GM19438 (cell line): ENCODE data around the gene CCDC92B.
A peak's percentile ranks its signal among the peaks of the same experiment; 100 is the strongest.

Source experiments
- ATAC-seq: cut with Tn5 transposase; IDR thresholded peaks from one replicate; pipeline ENCODE4 v1.9.1; 2021; ENCODE audit warnings: low read depth; ENCODE audit not compliant: unreplicated experiment

The CCDC92B gene

DNA sequence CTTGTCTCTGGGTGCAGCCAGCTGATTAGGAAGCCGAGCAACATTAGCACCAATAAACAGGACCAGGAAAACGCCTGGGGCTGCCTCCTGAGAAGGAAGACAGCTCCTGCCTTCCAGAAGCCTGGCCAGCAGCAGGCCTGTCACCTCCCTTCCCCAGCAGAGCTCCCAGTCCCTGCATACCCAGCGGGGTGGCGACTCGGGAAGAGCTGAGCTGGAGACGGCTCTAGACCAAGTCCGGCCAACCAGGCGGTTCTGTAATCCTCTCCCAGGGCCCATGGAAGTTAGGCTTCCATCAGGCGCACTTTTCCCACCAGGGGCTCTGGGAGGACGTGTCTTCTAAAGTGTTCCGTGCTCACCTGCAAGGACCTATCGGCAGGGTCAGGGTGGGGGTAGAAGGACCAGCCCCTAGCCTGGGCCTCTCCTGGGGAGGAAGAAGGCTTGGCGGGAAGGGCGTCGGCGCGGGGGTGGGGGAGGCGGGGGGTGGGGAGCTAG, 25.9 kb downstream of the CCDC92B start:
- ATAC-seq: no peak

DNA sequence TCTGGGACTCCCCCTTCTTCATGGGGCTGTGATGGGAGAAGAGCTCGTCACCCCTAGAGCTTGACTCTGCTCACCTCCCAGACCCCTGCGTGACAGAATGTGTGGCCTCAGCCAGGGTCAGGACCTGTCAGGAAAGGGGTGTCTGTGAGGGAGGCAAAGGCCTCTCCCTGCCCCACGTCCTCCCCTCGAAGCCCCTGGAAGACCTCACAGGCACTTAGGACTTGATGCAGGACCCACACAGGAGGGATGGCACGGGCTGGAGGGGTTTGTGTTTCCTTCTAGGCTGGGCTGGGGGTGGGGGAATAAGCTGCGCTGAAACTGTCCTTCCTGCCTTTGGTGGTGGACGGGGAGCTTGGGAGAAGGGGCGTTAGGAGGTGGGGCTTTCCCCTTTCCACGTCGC, 26.8 kb downstream of the CCDC92B start:
- no peak for ATAC-seq

DNA sequence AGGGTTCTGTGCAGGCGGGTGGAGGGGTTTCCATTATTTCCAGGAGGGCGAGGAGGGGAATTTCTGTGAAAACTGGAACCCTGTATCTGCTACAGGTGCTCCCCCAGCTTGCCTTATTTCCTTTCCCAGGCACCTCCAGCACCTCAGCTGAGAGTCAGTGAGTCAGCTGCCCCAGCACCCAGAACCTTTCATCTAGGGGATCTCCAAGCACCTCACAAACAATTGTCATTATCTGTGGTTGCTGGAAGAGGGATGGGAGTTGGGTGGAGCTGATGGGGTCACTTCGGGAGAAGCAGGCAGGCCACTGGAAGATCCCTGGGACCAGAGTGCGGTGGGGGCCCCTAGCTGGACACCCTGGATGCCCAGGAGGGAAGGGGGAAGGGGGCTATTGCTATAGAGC, 27.8 kb downstream of the CCDC92B start:
- ATAC-seq: no peak

DNA sequence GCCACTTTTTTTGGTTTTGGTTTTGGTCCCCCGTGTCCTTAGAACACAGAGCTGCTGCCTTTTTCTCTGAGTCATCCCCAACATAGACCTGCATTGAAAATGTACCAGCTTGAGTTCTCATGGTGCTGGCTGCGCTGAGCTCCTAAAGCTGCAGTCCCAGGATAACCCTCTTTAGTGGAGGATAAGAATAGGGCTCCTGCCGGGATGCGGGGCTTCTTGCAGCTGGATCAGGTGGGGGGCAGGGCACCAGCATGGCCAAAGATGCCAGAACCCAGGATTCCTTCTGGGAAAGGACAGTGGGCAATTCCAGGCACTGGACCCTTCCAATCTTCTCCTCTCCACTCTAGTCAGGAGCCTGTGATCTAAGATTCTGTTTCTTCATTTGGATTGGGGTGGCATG, 29.6 kb downstream of the CCDC92B start:
- ATAC-seq: no peak

DNA sequence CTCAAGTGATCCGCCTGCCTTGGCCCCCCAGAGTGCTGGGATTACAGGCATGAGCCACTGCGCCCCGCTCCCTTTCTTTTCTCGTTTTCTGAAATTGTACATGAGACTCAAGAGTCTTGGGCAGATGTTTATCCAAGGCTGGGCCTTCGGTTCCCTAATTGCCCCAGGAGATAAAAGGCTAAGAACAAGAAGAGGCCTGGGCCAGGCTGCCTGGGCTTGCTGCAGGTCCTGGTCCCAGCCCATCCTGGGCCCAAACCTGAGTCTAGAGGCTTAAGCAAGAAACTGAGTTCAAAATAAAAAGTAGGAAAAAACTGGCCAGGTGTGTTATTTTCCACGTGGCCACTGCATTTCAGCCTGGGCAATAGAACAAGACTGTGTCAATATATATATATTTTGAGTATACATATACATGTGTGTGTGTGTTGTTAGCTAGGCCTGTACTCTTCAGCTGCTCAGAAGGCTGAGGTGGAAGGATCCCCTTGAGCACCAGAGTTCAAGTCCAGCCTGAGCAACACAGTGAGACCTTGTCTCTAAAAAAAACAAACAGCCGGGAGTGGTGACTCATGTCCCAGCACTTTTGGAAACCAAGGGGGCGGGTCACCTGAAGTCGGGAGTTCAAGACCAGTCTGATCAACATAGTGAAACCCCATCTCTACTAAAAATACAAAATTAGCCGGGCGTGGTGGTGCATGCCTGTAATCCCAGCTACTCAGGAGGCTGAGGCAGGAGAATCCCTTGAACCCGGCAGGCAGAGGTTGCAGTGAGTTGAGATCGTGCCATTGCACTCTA, 31.1 kb downstream of the CCDC92B start:
- ATAC-seq: no peak

DNA sequence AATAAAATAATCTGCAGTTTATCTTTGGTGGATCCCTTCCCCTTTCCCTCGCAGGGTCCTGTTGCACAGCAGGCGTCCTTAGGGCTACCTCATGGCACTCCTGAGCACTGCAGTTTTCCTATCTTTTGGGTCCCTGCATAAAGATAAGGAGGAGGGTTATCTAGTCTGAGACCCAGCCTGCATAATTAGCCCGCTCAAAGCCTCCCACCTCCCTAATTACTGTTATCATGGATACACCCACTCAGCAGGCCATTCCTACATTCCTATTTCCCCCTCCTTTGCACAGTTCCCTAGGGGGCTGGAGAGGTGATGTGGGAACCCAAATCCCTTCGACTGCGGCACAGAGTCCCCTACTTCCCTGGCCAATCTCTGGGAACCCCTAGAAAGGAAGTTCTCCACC, 32.8 kb downstream of the CCDC92B start:
- ATAC-seq: no peak

DNA sequence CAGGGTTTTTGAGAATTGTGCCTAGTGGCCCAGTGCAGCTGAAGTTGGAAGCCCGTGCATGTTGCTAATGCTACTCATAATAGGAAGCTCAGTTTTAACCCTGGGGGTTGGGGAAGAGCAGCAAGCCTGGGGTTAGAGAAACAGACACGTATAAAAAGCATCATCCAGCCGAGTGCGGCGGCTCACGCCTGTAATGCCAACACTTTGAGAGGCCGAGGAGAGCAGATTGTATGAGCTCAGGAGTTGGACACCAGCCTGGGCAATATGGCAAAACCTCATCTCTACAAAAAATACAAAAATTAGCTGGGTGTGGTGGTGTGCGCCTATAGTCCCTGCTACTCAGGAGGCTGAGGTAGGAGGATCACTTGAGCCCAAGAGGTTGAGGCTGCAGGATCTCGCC, 35.6 kb downstream of the CCDC92B start:
- no peak for ATAC-seq

DNA sequence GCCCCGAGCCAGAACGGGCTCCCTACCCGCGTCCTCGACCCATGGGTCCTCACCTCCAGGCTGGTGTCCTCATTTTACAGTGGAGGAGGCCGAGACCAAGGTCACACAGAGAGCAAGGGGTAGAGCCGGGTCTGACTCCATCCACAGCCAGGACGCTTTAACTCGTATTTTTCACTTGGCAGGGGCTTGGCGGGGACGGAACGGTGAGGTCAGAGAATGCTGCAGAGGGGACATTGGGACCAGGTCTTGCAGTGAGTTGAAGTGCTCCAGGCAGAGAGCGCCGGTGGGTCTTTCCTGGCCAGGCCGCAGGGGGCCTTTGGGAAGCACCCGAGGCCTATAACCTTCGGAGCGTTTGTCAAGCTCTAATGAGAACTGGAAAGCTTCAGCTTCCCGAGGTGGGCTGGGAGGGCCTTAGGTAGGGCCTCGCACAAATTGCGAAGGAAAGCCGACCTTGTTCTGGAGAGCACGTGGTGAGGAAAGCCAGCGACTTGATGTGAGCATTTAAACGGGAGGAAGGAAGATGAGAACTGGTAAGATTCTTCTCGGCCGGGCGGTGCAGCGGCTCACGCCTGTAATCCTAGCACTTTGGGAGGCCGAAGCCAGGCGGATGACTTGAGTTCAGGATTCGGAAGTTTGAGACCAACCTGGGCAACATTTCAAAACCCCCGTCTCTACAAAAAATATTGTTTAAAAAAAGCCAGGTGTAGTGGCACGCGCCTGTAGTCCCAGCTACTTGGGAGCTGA, 37.0 kb downstream of the CCDC92B start:
- no peak for ATAC-seq

DNA sequence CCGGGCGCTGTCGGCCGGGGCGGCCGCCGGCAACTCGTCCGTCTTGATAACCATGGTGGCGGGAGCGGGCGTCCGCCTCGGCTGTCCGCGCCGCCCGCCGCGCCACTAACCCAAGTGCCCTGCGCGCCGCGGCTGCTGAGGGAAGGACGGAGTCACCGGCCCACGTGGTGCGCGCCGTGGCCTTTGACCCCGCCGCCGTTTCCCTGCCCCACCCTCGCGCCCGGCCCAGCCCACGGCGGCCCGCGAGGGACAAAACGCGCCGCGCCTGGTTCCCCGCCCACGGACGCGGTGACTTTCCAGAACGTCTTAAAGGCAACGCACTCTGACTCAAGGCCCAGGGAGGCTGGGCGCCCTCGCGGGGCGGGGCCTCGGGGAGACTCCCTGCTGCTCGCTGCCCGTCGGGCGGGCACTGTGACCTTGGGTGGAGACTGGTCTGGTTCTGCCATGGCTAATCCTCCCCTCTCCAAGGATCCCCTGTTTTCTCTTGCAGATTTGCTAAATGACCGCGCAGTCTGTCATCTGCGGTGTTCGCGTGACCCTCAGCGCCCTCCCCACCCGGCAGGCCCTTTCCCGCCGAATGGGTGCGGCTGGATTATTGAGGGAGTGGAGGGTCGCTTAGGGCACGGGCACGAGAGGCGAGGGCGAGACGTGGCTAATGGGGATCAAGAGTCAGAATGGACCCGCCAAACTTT, 37.7 kb downstream of the CCDC92B start, which contains the start of gene CLUH:
CLUH (minus strand) TSS at position 157 of the 692 bp plus-strand sequence; CDS start at position 54, 103 bp downstream.
- peak; percentile 59 for ATAC-seq

DNA sequence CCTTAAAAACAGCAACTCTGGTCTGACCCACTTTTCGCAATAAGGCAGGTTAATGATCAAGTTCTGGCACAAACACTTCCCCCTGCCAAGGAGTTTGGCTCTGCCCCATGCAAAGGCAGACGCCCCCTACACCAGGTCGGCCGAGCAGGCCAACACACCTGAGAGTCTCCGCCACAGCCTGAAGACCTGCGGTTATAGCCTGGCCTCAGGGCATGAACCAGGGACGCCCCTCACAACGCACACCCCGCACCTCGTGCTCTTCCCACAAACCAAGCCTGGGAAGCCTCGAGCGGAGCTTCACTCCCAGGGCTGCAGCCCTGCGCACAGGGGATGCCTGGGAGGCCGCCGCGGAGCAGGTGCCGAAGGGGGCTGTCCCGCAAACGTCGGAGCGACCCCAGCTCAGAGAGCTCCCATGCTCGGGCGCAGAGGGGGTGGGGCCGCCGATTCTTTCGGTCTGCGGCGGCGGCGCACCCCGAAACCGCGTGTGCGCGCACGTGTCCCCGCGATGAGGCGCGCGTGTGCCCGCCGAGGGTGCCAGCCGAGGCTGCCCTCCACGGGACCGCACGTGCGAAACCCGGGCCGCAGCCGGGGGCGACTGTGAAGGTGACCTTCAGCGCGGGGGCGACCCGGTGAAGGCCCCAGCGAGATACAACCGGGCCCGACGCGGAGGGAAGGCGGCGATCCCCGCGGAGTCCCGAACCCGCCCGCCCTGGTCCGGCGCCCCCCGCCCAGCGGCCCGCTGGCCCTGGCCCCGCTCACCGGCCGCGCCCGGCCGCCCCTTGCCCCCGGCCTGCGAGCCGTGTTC, 38.4 kb downstream of the CCDC92B start:
- ATAC-seq: peak; percentile 24

DNA sequence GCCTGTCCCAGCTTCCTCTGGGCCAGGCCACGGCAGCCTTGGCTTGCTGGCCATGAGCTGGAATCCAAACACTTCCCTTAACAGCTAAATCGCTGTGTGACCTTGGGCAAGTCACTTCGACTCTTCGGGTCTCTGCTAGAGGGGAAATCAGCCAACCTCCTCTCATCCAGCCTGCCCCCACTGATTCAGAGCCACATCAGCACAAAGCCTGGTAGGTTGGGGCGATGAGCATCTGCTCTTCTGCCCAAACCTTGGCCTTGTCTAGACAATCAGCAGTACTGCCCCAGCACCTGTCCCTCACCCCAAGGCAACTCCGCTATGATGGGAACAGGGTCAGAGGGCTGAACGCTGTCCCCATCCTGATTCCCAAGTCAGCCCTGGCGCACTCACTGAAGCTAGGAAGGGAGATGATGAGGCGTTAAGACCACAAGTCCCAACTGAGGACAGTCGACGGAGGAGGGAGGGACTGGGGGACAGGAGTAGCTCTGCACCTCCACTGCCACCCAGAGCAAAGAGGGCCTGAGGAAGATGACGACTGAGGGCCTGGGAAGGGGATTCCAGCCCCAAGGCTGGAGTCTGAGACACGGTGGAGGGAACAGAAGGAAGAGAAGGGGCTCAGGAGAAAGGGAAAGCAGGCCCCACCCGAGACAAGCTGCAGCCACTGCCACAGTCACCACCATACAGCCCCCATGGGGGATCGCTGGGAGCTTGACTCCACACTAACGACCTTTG, 39.2 kb downstream of the CCDC92B start:
- peak; percentile 2 for ATAC-seq

DNA sequence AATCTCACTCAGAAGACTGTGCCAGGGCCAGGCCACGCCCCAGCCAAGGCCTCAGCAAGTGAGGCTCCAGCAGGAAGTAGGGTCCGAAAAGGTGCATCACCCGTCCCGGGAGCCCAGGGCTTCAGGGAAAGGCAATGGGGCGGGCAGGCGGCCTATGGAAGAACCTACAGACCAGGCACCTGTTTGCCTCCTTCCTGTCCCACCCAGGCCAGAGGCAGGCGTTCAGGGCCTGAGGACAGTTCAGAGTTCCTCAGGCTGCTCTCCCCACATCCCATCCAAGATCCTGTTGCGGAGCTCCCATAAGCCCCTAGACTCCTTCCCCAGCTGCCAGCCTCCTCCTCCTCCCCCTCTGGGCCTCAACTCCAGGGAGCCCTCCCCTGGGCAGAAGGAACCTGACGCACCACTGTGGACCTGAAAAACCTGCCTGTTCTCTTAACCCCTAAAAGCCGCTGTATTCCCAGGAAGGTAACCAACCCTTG, 40.2 kb downstream of the CCDC92B start:
- no peak for ATAC-seq

DNA sequence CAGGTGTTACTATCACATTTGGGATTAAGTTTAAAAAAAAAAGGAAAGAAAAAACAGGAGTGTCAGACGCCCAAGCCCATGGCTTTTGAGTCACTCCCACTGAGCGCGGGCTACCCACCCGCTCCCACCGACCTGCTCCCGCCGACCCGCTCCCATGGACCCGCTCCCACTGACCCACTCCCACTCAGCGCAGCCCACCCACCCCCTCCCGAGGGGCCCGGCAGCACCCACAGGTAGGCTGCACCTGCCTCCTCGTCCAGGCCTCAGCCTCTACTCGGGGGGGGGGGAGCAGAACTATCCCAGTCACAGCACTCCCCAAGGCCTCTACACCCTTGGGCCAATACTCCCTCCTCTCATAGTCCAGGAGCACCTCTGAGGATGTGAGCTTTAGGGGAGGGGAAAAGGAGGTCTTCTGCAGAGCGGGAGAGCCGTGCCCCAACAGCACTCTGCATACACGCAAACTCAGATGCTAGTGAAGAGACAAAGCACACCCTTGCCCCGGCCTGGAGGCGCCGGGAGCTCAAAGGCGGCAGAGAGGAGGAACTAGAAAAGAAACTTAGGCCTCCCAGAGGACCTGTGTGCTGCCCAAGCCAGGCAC, 40.8 kb downstream of the CCDC92B start:
- ATAC-seq: no peak

DNA sequence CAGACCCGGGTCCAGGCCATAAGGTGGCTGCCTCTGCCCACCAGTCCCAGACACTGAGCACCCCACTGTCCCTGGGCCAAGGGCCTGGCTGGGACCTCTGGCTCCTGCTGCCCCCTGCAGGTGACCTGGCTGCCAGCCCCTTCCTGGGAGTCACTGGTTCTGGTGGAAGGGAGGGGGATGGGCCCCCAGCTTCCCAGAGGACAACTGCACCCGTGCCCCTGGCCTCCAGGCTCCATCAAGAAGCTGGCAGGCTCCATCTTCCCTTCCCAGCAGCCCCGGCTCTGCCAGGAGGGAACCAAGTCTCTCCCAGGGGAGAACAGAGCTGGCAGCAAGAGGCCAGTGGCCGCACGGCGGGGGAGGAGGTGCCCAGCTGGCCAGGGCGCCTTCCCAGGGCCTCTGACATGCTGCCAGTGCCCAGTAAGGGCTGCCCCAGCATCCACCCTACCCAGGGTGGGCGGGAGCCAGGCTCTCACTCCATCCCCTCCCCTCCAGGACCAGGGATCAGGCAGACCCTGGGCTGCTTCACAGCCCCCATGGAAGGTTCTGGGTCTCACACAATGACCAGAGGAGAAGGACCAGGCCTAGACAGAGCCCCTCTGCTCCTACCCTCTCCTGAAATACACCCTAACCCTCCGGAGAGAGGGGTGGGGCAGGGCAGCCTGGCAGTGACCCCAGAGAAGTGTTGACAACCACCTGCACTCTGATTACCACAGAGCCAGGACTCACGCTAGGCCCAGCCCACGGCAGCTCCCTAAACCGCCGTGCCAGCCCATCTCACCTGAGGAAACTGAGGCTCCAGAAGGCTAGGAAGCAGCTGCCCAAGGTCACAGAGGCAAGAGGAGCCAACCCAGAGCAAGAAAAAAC, 41.5 kb downstream of the CCDC92B start:
- ATAC-seq: no peak

DNA sequence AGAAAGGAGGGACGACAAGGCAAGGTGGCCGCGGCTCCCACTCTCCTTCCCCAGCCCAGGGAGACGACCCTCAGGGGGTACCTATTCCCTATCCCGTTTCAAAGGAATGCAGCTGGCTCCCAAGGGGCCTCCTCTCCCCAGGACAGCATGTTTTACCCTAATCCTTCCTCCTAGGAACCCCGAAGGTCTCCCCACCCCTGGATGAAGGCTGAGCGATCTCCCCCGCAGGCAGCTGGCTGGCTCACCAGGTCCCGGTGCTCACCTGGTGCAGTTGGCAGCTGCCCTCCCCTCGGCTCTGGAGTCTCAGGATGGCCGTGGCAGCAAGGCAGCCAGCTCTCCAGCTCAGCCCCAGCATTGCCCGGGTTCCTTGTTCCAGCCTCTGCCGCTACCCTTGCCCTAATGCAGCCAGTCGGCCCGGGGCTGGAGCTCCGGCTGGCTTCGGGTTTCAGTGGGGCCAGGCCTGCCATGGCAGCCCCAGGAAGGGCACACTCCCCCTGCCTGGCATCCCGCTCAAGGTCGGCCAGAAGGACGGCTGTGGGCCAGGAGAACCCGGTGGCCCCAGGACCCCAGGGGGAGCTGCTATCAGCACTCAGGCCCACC, 42.4 kb downstream of the CCDC92B start:
- no peak for ATAC-seq

DNA sequence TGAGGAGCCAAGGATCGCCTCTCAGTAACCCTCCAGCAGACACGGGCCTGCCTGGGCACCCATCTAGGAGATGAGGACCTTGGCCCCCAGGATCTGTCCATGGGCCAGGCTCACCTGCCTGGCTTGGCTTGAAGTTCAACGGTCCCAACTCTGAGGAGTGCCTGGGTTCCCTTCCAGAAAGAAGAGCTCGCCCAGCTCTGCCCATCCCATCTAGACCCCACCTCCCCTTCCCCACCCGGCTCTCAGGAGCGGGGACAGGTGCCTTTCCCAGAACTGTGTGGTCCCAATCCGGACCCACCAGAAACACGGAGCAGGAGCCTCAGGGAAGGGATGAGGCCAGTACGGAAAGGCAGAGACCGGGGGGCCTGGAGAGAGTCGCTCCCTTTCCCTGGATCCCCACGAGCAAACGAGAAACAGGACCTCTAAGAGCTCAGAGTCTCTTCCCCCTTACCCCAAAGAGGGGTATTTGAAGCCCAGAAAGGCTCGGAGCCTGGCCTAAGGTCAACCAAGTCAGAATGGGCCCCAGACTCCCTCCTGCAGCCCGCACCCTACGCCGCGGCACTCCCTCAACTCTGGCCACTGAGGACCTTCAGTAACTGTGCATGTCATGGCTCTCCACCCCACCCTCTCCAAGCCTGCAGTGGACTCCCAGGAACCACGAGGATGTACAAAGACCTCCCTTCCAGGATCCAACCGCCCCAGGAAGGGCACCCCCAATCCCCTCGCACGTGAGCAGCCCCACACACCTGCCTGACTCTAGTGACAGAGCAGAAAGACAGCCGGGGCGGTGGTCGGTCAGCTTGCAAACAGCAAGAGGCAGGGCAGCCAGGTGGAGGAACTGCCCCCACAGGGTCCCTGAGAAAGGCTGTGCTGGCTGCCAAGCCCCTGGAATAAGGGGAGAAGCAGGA, 43.3 kb downstream of the CCDC92B start:
- ATAC-seq: no peak

DNA sequence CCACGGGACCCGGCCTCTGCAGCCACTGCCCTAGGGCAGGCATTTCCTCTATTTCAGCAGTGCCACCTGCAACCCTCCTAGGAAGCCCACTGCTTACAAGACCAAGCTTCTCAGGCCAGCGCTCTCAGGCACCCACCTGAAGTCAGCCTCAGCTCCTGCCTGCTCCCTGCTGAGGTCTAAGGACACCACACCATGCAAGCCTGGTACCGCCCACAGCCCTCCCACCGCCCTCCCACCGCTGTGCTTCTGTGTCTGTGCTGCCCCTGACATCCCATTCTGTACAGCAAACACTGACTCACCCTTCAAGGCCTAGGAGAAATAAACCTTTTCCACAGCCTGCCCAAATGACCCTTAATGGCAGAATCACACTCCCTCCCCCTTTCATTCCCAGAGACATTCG, 44.2 kb downstream of the CCDC92B start:
- no peak for ATAC-seq
